B cell (primary cell): ENCODE results near the gene MRTFA.

Experiments
- EZH2 ChIP-seq: IDR thresholded peaks from 2 replicates; pipeline ENCODE4 v1.6.1; 2012; ENCODE audit warnings: borderline replicate concordance, low read depth, mild to moderate bottlenecking, moderate library complexity, low read length; ENCODE audit not compliant: insufficient read depth, poor library complexity, severe bottlenecking
- TF ChIP-seq, protein P1 (sequence below): fragments of 200-600 bp; IDR thresholded peaks from one replicate; pipeline ENCODE4 v1.8.0; 2022; ENCODE audit warnings: antibody characterized with exemption, mild to moderate bottlenecking

- TF ChIP-seq, protein P1, sequence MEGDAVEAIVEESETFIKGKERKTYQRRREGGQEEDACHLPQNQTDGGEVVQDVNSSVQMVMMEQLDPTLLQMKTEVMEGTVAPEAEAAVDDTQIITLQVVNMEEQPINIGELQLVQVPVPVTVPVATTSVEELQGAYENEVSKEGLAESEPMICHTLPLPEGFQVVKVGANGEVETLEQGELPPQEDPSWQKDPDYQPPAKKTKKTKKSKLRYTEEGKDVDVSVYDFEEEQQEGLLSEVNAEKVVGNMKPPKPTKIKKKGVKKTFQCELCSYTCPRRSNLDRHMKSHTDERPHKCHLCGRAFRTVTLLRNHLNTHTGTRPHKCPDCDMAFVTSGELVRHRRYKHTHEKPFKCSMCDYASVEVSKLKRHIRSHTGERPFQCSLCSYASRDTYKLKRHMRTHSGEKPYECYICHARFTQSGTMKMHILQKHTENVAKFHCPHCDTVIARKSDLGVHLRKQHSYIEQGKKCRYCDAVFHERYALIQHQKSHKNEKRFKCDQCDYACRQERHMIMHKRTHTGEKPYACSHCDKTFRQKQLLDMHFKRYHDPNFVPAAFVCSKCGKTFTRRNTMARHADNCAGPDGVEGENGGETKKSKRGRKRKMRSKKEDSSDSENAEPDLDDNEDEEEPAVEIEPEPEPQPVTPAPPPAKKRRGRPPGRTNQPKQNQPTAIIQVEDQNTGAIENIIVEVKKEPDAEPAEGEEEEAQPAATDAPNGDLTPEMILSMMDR: no peak
- no peak for TF ChIP-seq EZH2
Measured at GRCh38 chr22:40388231-40388630, 248.3 kb downstream of the MRTFA start.
